GM19035 (cell line): ENCODE results near the gene NEURL1B.
"Not testable (repeated sequence)": the region's sequence is repeated elsewhere in the genome, so short reads cannot be mapped to it uniquely, and the experiment has no call there.

Experiments used
- ATAC-seq: cut with Tn5 transposase; IDR thresholded peaks from one replicate; pipeline ENCODE4 v1.9.1; 2021; ENCODE audit not compliant: unreplicated experiment

The NEURL1B gene

DNA sequence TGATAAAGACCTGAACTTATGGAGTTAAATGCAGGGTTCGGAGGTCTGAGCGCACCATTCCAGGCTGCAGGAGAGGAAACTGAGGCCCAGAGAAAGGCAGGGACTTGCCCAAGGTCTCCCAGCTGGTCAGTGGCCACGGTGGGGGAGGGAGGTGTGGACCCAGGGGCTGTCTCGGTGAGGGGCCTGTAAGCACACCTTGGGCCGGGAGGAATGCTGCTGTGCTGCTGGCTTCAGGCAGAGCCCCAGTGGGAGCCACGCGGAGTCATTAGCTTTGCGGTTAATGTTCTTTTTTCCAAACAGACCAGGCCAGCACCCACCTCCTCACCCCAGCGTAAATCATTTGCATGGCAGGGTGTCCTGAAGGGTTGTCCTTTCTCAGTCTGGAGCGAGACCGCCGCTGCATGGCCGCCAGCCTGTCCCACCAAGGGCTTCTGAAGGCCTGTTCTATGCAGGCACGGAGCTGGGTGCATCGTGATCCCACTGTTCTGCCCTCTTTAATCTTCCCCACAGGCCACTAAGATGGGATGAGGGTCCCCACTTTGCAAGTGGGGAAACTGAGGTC lies 35.9 kb downstream of the NEURL1B start:
- ATAC-seq = no peak

DNA sequence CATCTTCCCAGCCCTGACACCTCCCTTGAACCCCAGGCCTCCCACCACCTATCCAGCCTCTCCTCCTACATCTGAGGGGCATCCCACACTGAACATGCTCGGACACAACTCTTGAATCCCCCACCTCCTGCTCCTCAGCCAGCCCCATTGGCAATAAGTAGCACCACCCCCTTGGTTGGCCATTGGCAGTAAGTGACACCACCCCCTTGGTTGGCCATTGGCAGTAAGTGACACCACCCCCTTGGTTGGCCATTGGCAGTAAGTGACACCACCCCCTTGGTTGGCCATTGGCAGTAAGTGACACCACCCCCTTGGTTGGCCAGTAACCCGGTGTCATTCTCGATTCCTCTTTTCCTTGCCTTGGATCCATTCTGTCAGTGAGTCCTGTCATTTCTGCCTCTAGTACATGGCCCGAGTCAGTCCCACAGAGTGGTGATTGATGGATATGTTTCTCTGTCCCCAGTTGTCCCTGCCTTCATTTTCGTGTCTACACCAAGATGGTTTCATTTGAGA lies 37.4 kb downstream of the NEURL1B start:
- not testable (repeated sequence) for ATAC-seq

DNA sequence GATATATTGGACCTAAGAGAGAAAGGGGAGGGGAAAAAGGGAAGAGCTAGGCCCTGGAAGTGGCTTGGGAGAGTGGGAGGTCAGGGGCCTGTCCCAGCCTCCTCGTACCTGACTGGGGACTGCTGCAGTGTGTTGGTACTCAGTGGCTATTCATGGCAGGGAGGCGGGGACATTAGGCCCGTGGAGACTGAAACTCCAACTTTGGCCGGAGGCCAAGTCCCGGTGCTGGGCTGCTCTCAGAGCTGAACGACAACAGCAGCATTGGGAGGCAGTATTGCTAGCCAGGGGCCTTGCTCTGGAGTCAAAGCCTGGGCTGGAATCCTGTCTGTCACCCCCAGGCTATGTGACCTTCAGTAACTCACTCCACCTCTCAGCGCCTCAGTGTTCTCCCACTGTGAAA lies 37.8 kb downstream of the NEURL1B start:
- ATAC-seq = no peak

DNA sequence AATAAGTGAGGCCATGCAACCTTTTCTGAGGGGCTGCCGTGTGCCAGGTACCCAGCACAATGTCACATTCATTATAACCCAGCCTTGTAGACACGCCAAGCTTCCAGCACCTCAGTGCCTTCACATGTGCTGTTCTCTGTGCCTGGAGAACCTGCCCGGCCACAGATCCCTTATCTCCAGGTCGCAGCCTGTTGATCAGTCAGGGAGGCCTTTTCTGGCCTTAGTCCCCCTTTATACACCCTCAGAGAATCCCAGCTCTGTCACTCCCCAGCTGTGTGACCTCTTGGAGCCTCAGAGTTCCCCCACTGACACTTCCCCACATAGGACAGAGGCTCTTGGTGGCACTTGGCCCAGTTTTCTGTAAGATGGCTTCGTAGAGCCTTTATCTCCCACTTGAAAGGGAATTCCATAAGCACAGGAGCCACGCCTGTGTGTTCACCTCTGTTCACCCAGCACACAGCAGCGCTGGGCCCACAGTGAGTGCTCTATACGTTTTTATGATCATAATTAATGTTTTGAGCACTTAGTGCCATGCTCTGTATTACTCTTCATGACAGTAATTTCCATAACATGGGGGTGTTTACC lies 38.7 kb downstream of the NEURL1B start:
- ATAC-seq = no peak

DNA sequence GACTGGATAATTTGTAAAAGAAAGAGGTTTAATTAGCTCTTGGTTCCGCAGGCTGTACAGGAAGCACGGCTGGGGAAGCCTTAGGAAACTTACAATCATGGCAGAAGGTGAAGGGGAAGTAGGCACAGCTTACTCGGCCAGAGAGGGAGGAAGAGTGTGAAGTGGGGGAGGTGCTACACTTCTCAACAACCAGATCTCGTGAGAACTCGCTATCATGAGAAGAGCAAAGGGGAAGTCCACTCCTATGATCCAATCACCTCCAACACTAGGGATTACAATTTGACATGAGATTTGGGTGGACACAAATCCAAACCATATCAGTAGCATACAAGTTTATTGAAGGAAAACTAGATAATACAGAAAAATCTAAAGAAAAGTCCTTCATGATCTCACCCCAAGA lies 39.9 kb downstream of the NEURL1B start:
- ATAC-seq = no peak

DNA sequence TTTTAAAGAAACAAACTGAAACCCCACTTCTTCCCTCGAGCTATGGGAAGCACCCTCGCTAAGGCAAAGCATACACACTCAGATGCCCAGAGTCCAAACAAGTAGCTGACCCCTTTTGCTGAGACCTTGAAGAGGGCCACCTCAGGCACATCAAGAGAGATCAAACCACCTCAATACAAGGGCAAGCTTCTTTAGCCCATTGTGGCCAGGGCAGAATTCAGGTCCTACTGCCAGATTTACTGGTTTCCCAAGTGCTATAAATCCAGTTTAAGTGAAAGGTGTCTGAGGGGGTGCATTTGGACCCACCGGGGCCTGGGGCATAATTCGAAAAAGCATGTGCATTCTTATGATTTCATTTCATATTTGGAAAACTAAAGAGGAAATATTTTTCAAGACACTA lies 40.4 kb downstream of the NEURL1B start:
- no peak for ATAC-seq

DNA sequence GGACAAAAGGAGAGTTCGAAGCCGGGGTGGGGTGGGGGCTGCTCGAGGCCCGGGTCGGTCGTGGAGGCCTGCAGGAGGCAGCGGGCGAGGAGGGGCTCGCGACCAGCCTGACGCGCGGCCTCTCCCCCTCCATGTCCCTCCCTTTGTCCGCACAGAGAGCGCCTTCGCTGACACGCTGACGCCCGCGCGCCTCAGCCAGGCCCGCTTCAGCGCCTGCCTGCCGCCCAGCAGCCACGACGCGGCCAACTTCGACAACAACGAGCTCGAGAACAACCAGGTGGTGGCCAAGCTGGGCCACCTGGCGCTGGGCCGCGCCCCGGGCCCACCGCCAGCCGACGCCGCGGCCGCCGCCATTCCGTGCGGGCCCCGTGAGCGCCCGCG lies 42.2 kb downstream of the NEURL1B start:
- no peak for ATAC-seq

DNA sequence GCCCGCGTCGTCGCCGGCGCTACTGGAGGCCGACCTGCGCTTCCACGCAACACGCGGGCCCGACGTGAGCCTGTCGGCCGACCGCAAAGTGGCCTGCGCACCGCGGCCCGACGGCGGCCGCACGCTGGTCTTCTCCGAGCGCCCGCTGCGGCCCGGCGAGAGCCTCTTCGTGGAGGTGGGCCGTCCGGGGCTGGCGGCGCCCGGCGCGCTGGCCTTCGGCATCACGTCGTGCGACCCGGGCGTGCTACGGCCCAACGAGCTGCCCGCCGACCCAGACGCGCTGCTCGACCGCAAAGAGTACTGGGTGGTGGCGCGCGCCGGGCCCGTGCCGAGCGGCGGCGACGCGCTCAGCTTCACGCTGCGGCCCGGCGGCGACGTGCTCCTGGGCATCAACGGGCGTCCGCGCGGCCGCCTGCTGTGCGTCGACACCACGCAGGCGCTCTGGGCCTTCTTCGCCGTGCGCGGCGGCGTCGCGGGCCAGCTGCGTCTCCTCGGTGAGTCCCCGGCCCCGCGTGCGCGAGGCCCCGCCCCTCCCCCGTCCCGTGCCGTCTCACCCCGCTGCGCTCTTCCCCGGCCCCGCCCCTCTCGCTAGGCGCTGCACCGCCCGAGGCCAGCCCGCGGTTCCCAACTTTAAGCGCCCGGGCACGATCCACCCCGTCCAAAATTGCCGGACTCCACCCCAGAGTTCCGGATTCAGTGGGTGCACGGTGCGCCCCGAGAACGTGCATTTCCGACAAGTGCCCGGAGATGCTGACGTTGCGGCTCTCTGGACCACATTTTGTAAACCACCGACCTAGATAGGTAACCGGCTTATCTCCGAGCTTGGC lies 42.8 kb downstream of the NEURL1B start:
- ATAC-seq = no peak

DNA sequence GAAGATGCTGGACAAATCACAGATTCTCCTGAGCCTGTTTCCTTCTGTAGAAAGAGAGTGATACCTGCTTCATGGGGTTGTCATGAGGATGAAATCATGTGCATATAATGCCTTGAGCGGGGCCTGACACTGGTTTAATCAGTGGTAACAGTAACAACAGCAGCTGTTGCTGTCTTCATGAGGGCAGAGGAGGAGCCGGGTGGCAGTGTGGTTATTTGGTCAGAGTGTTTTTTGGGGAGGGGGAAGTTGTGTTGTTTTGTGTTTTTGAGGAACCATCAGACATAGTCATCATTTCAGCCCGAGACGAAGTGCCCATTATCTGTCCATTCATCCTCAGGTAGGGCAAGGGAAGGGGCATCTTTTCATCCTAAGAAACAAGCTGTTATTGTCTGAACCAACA lies 44.0 kb downstream of the NEURL1B start:
- ATAC-seq = no peak

DNA sequence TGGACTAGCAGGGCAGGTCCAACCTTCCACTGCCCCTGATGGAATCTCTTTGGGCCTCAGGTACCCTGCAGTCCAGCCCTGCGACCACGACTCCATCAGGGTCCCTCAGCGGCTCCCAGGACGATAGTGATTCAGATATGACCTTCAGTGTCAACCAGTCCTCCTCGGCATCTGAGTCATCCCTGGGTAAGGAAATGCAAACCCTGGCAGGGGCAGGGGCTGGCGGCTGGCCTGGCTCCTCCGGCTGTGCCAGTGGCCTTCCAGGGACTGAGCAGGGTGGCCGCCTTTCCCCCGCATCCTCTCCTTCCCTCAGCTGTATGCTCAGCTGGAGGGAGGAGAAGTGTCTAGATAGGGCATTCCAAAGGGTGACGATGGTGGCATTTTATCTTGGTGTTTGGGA lies 45.0 kb downstream of the NEURL1B start:
- ATAC-seq = no peak

DNA sequence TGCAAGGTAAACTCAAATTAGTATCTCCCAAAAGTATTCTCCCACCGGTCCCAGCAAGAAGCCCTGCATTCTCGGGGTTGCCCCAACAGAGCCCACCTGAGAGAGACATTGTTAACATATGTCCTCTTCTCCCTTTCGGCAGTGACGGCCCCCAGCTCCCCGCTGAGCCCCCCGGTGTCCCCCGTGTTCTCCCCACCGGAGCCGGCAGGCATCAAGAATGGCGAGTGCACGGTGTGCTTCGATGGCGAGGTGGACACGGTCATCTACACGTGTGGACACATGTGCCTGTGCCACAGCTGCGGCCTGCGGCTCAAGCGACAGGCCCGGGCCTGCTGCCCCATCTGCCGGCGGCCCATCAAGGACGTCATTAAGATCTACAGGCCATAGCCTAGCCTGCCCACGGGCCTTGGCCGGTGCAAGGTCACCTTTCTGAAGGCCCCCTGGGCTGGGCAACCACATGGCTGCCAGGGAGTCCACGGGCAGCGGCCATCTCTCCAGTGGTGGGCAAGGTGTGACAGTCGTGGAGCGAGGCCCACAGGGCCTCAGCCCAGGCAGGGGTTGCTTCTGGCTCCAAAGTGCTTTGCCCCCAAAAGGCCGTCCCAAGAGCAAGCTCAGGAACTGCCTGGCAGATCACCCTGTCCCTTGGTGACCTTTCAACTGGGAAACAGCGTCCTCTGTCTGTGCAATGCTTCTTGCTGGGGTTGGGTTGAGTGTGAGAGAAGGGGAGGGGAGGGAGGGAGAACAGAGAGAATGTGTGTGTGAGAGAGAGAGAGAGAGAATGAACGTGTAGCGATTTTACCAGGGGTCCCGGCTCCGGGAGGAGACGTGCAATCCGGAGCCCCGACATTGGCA lies 45.7 kb downstream of the NEURL1B start:
- no peak for ATAC-seq

DNA sequence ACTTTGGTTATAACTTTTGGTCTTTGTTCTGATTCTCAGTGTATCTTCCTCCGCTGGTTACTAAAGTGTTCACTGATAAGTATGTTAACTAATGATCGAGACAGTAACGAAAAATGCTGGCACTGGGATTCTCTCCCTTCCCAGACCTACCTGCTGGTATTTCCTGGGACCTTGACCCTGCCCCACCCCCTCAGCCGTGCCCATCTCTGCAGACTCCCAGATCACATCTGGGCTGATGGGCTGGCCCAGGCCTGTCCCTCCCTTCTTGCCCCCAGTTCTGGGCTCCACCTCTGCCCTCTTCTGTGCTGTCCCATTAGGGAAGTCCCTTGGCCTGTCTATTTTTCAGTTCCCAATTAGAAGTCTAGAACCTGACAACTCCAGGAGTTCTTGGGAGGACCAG lies 46.9 kb downstream of the NEURL1B start:
- ATAC-seq = no peak

DNA sequence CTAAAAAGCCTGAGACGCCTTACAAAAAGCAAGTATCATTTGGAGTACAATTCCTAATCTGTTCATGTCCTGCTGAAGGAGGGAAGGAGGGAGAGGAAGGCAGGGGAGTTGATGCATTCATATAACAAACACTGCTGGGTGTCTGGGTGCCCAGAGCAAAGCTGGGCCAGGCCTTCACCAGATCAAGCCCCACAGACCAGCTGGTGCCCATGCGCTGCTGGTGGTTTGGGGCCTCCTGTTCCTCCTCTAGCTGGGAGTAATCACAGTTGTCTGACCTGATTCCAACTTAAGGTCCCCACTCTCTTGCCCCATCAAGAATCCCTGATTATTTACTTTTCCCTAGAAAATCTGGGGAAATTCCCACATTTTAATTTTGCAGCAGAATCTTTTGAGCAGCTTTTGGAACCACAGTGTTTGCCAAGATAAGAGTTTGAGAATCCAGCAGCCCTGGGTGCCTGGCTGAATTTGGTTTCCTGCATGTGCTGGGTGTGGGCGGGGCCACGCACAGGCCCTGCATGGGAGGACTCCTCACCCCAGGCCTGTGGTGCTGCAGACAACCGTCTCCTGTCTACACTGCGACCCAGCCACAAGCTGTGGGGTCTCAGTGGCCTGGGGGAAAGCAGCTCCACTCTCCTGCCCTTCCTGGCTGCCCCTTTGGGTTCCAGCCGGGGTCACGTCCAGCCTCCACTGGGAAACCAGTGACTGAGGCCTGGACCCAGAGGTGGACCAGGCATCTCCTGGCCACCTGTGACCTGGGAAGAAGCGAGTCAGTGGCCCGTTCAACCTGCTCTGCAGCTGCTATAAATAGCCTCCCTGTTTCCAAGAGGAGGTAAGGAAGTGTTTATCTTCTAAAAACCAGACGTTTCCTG lies 47.5 kb downstream of the NEURL1B start:
- no peak for ATAC-seq

DNA sequence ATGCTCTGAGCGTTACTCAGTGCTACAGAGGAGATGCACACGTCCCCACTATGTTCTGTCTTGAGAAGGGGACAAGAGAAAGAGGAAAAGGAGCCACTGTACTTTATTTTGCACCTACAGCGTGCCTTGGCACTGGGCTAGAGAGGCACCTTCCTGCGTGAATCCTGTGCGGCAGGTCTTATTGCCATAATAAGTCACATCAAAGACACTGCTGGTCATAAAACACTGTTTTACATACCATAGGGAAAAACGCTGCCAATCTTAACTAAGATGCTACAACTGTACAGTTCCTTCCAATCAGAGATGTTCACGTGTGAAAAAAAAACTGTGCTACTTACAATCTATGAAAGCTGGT lies 48.1 kb downstream of the NEURL1B start:
- ATAC-seq = no peak

DNA sequence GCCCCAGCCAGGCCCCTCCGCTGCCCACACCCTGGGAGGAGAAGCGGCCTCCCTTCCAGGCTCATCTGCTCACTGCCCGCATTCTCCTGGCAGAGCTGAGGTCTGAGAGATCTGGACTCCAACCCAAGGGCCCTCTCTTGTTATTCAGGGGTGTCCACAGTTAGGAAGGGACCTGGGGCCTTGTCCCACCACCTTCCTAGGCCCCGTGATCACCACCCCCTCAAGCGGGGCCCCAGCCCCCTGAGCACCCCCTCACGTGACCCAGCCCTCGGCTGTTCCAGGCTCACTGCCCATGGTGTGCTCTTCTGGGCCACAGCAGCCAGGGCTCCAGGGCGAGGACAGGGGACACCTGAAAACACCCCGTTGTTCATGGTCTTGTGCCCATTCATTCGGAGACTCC lies 48.7 kb downstream of the NEURL1B start:
- ATAC-seq = no peak

DNA sequence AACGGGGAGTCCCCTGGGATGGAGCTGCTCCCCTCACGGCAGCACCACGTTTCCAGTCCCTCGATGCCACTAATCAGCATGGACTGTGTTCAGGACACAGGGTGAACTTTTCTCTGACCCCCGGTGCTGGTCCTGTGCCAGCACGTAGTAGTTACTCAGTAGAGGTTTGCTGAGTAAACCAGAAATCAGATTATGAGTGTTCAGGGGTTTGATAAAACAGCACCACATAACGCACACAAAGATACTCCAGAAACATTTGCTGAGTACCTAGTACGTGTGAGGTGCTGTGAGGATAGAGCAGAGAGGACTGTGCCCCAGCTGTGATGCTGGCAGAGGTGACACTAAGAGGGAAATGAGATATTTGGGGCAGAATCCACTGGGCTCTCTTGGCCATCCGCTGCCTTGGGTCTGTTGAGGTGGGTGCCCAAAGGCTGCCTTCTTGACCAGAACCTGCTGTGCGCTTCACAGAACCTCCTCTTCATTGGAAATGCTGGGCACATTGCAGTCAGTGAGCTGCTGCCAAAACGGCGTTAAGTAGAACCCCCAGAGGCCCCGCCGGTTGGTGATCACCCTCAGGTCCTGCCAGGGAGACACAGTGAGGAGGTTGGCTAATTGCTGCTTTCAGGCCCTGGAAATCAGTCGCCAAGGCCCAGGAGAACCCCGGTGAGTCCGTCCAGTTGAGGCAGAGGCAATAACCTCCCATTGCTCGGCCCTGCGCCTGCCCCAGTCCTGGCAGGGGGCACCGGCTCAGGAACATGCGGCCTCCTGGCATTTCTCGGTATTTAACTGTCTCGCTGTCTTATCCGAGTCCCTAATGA lies 49.4 kb downstream of the NEURL1B start:
- peak; percentile 58 for ATAC-seq

DNA sequence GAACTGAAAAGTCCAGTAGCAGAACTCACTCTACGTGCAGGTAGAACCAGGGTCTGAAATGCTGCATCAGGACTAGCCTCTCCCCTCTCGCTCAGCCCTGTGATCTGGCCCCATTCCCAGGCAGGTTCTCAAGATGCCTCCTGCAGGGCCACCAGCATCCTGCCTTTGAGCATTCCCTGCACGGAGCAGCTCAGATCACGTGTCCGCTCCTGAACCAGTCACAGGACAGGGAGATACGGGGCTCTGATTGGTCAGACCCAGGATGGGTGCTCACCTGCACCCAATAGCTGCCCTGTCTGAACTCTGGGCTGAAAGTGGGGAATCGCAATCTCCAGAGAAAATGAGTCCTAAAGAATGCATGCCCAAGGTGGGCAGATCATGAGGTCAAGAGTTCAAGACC lies 50.8 kb downstream of the NEURL1B start:
- ATAC-seq = no peak

DNA sequence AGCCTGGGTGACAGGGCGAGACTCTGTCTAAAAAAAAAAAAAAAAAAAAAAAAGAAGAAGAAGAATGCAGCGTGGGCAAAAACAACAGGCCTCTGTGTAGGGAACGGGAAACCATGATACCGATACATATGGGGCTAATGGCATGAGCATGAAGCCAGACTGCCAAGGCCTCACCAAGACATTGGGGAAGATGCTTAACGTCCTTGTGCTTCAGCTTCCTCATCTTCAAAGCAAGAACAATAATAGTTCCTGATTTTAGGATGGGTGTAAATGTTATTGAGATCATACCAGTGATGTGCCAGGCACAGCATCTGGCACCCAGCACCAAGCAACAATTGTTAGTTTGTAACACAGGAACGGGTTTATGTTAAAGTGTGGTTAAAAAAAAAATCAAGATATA lies 51.4 kb downstream of the NEURL1B start:
- no peak for ATAC-seq

DNA sequence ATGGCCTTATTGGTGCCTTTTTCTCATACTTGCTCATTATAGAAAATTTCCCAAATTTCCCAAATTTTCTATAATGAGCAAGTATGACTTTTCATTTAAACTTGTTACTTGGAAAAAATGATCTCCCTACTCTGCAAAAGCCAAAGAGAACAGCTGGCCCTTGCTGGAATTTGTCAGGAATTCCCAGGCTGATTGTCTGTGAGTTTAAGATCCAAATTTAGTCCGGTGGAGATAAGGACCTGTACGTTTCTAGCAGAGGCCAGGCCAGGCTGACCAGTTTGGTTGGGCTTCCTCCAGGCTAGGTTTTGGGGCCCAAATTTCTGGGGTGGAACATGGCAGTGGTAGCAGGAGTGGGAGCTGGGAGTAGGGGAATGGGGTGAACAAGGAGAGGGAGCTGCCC lies 51.9 kb downstream of the NEURL1B start:
- ATAC-seq = no peak

DNA sequence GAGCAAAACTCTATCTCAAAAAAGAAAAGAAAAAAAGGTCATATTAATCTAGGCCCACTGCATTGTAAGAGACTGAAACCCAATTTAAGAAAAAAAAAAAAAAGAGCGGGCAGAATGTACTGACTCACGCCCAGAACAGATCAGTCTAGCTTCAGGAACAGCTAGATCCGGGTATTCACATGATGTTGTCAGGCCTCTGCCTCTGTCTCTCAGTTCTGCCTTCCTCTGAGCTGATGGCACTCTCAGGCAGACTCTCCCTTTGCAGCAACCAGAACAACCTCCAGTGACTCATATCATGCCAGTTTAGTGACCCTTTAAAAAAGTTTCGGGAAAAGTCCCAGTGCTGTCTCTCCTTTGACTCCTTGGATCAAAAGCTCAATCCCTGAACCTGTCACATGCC lies 53.0 kb downstream of the NEURL1B start:
- ATAC-seq = no peak
